ENCODE results near the gene TUBB4B.

TUBB4B gene

GRCh38 chr9:137265496-137266161, 24.5 kb downstream of the TUBB4B start:
- no peak for TF ChIP-seq Cebpa-rat (IDR thresholded peaks at IDR 0.05)
- Histone ChIP-seq H3K4me1 (peaks cover 36 to 51% (median 39%) of the 10 kb centered on the region in 10 experiments), H3K4me3 (no peak overlapping the region), H3K9ac (peak overlapping the region in 1 of 11 experiments; percentile 19; a peak in 2 of 22 replicates), H3K9me3 (replicated peaks in 1 of 11) (no peaks in the 10 kb centered on the region), H3K27me3 (no peaks in the 10 kb centered on the region), H3K4me2 (0 out of 22 replicates have a peak overlapping the region, but pooled peaks of 1 of the 11 experiments have one; percentile 1), H3K36me3 (peaks cover 63 to 91% (median 81%) of the 10 kb centered on the region in 11 experiments), H3K27ac (peak overlapping the region in 1 of 11 experiments; percentile 21; a peak in 1 of 22 replicates), H4K20me1 (peaks cover 0 to 75% (median 20%) of the 10 kb centered on the region in 11 experiments; a peak in 17 of 22 replicates)

GRCh38 chr9:137266162-137266527, 25.1 kb downstream of the TUBB4B start:
- Histone ChIP-seq H3K4me1 (peaks cover 41 to 56% (median 44%) of the 10 kb centered on the region in 10 experiments), H3K27ac (peak overlapping the region in 1 of 11 experiments; percentile 21; a peak in 2 of 22 replicates), H3K36me3 (peaks cover 60 to 91% (median 81%) of the 10 kb centered on the region in 11 experiments), H4K20me1 (peaks cover 3 to 80% (median 25%) of the 10 kb centered on the region in 11 experiments; a peak in 19 of 22 replicates), H3K27me3 (no peaks in the 10 kb centered on the region), H3K9ac (peak overlapping the region in 1 of 11 experiments; percentile 19; a peak in 2 of 22 replicates), H3K4me3 (no peak overlapping the region), H3K4me2 (0 out of 22 replicates have a peak overlapping the region, but pooled peaks of 1 of the 11 experiments have one; percentile 1), H3K9me3 (replicated peaks in 1 of 11) (no peaks in the 10 kb centered on the region)
- TF ChIP-seq Cebpa-rat (IDR thresholded peaks at IDR 0.05): no peak

DNA sequence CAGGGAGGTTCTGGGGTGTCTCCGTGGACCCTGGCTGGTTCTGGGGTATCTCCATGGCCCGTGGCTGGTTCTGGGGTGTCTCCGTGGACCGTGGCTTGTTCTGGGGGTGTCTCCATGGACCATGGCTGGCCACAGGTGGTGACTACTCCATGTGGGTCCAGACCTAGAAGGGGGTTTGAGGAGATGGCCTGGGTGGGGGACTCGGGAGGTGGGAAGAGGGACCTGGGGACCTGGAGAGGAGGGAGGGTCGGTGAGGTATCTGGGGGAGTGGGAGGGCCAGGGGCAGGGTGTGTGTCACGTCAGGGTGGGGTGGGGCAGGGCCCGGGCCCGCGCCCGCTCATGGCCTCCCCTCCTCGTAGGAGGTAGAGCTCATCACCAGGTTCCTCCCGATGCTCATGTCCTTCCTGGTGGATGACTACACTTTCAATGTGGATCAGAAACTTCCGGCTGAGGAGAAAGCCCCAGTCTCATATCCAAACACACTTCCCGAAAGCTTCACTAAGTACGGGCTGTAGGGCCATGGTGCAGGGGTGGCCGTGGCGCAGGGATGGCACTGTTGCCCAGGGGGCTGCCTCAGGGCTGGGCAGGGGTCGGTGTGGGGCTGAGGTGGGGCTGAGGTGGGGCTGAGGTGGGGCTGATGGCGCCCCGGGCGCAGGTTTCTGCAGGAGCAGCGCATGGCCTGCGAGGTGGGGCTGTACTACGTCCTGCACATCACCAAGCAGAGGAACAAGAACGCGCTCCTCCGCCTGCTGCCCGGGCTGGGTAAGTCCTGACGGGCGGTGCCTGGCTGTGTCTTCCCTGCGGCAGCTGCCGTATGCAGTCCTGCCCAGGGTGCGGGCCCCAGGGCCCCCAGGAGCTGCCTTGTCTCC, 25.7 kb downstream of the TUBB4B start:
- Histone ChIP-seq H3K4me3 (no peak overlapping the region), H3K36me3 (peaks cover 54 to 84% (median 75%) of the 10 kb centered on the region in 11 experiments), H3K9ac (peak overlapping the region in 1 of 11 experiments; percentile 17; a peak in 2 of 22 replicates)

DNA sequence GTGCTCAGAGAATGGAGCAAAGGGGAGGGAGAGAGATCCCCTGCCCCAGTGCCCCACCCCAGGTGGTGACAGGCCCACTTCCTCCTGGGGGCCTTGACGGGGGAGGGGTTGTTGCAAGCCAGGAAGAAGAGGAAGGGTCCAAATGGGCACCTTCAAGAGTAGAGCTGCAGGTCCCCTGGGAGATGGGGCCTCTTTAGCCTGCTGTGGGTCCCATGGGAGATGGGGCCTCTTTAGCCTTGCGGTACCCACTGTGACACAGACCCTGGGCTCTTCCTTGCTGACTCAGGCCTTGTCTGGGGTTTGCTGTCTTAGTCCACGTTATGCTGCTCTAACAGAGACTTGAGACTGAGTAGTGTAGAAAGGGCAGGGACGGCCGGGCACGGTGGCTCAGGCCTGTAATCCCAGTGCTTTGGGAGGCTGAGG, 26.9 kb downstream of the TUBB4B start:
- Histone ChIP-seq H3K4me1 (peaks cover 58 to 73% (median 62%) of the 10 kb centered on the region in 10 experiments), H4K20me1 (peaks cover 11 to 85% (median 40%) of the 10 kb centered on the region in 11 experiments; a peak in 20 of 22 replicates), H3K27me3 (no peaks in the 10 kb centered on the region), H3K27ac (peak overlapping the region in 10 of 11 experiments; percentile 5 to 72 (median 56); a peak in 18 of 22 replicates), H3K4me2 (peak overlapping the region; percentile 59 to 98 (median 87)), H3K4me3 (peak overlapping the region in 2 of 10 experiments; percentile 29 to 37; a peak in 2 of 20 replicates), H3K36me3 (peaks cover 59 to 89% (median 80%) of the 10 kb centered on the region in 11 experiments), H3K9ac (peak overlapping the region in 10 of 11 experiments; percentile 29 to 61 (median 48); a peak in 15 of 22 replicates), H3K9me3 (replicated peaks in 1 of 11) (no peaks in the 10 kb centered on the region)
- TF ChIP-seq Cebpa-rat (IDR thresholded peaks at IDR 0.05): no peak

More for the DNA sequence above, 25.7 kb downstream of the TUBB4B start:
- Histone ChIP-seq H4K20me1 (peaks cover 5 to 81% (median 32%) of the 10 kb centered on the region in 11 experiments; a peak in 20 of 22 replicates), H3K9me3 (replicated peaks in 1 of 11) (no peaks in the 10 kb centered on the region), H3K27me3 (no peaks in the 10 kb centered on the region), H3K27ac (peak overlapping the region in 1 of 11 experiments; percentile 72; a peak in 3 of 22 replicates), H3K4me1 (peaks cover 46 to 63% (median 51%) of the 10 kb centered on the region in 10 experiments), H3K4me2 (peak overlapping the region; percentile 15 to 98 (median 80); a peak in 12 of 22 replicates)
- TF ChIP-seq Cebpa-rat (IDR thresholded peaks at IDR 0.05): no peak

DNA sequence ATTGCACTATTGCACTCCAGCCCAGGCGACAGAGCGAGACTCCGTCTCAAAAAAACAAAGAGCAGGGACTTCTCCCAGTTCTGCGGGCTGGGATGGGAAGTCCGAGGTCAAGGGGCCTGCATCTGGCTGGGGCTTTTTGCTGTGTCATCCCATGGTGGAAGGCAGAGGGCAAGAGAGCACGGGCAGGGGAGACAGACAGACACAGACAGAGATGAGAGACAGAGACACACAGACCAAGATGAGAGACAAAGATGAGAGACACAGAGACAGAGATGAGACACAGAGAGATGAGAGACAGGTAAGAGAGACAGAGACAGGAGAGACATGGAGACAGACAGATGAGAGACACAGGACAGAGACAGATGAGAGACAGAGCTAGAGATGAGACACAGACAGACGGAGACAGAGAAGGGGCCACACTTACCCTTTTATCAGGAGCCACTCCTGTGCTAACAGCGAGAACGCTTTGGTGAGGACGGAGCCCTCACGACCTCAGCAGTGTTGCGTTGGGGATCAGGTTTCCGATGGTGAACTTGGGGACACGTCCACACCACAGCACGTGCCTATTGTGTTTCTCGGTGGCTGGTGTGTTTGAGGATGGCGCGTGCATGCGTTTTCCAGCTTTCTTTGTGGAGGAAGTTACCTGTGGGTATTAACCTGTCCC, 27.6 kb downstream of the TUBB4B start:
- Histone ChIP-seq H3K27ac (peak overlapping the region in 10 of 11 experiments; percentile 5 to 72 (median 56); a peak in 18 of 22 replicates), H3K27me3 (no peaks in the 10 kb centered on the region), H3K4me3 (peak overlapping the region in 3 of 10 experiments; percentile 10 to 41 (median 33); a peak in 4 of 20 replicates), H3K9ac (peak overlapping the region in 10 of 11 experiments; percentile 16 to 61 (median 40); a peak in 15 of 22 replicates), H3K9me3 (replicated peaks in 1 of 11) (no peaks in the 10 kb centered on the region), H3K4me2 (peak overlapping the region; percentile 59 to 98 (median 87)), H3K36me3 (peaks cover 62 to 91% (median 82%) of the 10 kb centered on the region in 11 experiments), H4K20me1 (peaks cover 11 to 81% (median 40%) of the 10 kb centered on the region in 11 experiments; a peak in 20 of 22 replicates), H3K4me1 (peaks cover 65 to 78% (median 68%) of the 10 kb centered on the region in 10 experiments)
- TF ChIP-seq Cebpa-rat (IDR thresholded peaks at IDR 0.05): no peak

- H3K4me2 ChIP-seq: peak overlapping the region; percentile 59 to 98 (median 87)
- peaks cover 11 to 81% (median 40%) of the 10 kb centered on the region in 11 experiments; a peak in 20 of 22 replicates for H4K20me1 ChIP-seq
- H3K27me3 ChIP-seq: no peaks in the 10 kb centered on the region
- peak overlapping the region in 10 of 11 experiments; percentile 5 to 72 (median 56); a peak in 17 of 22 replicates for H3K27ac ChIP-seq
- peaks cover 55 to 91% (median 75%) of the 10 kb centered on the region in 11 experiments for H3K36me3 ChIP-seq
- H3K9ac ChIP-seq: peak overlapping the region in 9 of 11 experiments; percentile 16 to 61 (median 44); a peak in 15 of 22 replicates
- peak overlapping the region in 3 of 10 experiments; percentile 10 to 41 (median 33); a peak in 3 of 20 replicates for H3K4me3 ChIP-seq
- H3K4me1 ChIP-seq: peaks cover 71 to 85% (median 75%) of the 10 kb centered on the region in 10 experiments
- TF ChIP-seq Cebpa-rat (IDR thresholded peaks at IDR 0.05): no peak
- H3K9me3 ChIP-seq (replicated peaks in 1 of 11): no peaks in the 10 kb centered on the region
Observed at GRCh38 chr9:137269231-137269772, 28.2 kb downstream of the TUBB4B start.

- peak overlapping the region in 9 of 11 experiments; percentile 15 to 75 (median 66); a peak in 17 of 22 replicates for H3K27ac ChIP-seq
Observed at GRCh38 chr9:137270929-137271695, 30.0 kb downstream of the TUBB4B start.

More at GRCh38 chr9:137270929-137271695, 30.0 kb downstream of the TUBB4B start:
- Histone ChIP-seq H3K4me2 (peak overlapping the region; percentile 67 to 98 (median 87)), H3K4me3 (peak overlapping the region in 2 of 10 experiments; percentile 12 to 19; a peak in 2 of 20 replicates), H4K20me1 (peaks cover 11 to 73% (median 40%) of the 10 kb centered on the region in 11 experiments; a peak in 20 of 22 replicates), H3K9me3 (replicated peaks in 1 of 11) (no peaks in the 10 kb centered on the region), H3K4me1 (peaks cover 86 to 100% (median 92%) of the 10 kb centered on the region in 10 experiments), H3K9ac (peak overlapping the region in 9 of 11 experiments; percentile 7 to 69 (median 62); a peak in 17 of 22 replicates), H3K27me3 (no peaks in the 10 kb centered on the region), H3K36me3 (peaks cover 40 to 74% (median 59%) of the 10 kb centered on the region in 11 experiments)
- TF ChIP-seq Cebpa-rat (IDR thresholded peaks at IDR 0.05): no peak

All from BLaER1 treated with 17β-estradiol and CSF1 and Interleukin-3, amounts not matched to agents 10 nM and 100 nM (cell line).